GM19035 (cell line): ENCODE results near the gene ITGB7.
"Not testable (repeated sequence)": the region's sequence is repeated elsewhere in the genome, so short reads cannot be mapped to it uniquely, and the experiment has no call there.

Experiments
- ATAC-seq: cut with Tn5 transposase; IDR thresholded peaks from one replicate; pipeline ENCODE4 v1.9.1; 2021; ENCODE audit not compliant: unreplicated experiment

The ITGB7 gene

DNA sequence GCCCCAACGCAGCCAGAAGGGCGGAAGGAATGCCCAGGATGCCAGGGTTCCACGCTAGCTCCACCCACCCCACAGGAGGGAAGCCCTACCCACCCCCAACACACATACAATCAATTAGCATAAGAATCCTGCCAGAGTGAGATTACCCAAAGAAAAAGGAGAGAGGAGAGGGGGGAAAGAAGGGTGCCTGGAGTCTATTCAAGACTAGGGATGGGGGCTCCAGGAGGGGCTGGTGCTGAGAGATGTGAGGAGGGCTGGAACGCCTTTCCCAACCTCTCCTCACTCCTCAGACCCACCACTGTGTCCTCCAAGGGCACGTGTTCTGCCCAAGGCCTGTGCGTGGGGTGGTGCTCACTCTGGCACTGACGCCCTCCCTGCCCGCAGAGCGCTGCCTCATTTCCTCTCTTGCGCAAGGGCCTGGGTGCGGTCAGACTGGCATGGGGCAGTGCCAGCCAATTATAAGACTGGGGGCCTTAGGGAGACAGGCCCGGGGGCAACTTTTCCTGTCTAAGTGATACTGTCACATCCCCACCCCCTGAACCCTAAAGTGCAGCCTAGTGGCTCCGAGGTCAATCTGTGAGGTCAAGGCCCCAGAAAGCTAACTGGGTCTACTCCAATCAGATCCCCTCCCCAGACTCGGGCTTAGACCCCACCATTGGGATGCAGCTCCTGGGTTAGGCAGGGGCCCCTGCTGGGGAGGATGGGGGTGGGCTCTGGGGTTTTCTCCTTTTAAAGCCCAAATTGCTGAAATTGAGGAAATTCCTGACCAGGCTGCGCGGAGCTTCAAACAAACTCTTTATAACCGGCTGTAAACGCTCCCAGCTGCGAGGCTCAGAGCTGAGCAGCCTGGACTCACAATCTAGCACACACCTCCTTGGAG, 10.2 kb upstream of the ITGB7 start:
- ATAC-seq, result no peak

DNA sequence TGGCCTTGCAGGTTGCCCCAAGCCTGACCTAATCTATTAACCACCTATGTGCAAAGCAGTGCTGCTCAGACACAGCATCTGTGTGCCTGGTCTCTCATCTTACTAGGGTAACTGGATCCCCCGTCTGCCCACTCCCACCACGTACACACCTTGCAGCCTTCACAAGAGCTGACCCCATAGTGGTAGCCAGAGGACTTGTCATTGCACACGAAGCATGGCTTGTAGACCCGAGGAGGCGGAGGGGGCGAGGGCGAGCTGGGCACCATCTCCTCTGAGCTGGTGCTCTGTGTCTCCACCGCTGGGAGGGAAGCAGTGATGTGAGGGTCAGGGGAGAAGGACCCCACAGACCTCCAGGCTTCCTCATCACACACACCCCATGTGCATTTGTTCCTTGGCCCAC, 8.4 kb upstream of the ITGB7 start:
- ATAC-seq, result no peak

DNA sequence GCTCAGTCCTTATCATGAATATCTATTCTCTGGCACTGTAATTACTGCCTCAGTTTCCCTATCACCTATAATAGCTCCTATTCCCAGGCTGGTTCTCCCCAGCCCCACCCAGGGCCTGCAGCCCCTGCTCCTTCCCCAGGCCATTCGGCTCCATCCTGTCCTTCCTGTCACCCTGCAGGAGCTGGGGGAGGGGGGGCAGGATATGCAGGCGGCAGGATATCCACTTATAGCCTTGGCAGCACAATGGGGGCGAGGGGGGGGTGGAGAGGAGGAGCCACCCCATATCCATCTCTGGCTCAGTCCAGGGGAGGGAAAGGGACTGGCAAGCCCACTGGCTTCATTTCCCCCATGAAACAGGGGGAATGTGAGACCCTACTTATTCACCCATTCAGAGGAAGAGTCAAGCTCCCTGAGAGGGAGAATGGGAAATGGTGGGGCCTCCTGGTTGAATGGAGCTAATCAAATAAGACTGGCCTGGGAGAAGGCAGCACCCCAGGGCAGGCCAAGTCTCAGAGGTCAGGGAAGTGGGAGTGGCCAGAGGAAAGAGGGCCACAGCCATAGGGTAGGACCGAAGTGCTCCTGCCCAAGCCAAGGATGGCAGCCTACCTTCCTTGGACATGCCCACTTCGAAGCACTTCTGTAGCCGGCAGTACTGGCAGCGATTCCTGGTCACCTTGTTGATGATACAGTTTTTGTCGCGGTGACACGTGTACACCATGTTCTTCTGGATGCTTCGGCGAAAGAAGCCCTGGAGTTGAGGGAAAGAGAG, 7.8 kb upstream of the ITGB7 start:
- ATAC-seq, result no peak

DNA sequence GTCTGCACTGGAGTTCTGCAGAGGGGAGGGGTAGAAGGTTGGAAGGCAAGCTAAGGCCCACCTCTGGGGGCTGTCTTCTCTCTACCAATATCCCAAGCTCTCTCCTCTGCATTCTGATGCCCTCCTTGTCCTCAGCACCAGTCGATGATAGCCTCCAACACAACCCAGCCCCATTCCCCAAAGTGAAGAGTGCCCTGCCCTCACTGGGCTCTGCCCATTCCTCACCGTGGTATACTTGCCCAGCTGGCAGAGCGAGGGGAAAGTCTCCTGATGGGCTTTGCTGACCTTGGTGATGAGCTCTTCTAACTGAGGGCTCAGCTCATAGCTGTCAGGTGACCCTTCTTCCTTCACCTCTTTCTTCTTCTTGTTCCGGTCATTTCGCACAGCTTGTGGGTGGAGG, 7.2 kb upstream of the ITGB7 start:
- no peak for ATAC-seq

DNA sequence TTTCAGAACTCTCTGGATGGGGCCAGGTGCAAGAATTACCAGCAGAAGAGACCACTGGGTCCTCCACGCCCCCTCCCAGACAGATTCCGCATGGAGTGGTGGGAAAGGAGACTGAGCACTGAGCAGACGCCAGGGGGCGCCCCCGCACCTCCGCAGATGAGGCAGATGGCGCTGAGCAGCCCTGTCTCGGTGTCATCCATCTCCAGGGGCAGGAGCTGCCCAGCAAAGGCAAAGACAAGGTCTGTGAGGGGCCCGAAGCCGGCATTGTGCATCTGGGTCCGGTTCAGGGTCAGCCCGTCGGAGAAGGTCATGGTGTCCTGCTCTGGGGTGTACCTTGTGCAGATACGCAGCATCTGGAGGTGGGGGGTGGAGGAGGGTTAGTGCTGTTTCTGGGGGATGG, 6.3 kb upstream of the ITGB7 start:
- ATAC-seq, result no peak

DNA sequence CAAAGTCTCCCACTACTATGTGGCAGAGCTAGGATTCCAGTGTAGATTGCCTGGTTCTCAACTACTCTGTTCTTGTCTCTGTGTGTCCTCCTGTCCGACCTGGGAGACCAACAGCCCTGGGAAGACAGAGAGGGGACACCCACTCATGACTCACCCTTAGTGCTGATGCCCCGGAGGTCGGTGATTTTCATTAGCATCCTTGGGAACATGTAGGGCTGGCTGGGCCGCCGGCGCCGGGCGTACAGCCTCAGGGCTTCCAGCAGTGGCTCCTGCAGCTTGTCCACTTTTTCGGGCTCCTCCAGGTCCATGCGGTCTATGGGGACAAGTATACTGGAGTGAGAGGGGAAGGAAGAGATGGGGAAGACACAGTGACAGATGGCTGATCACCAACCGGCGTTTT, 5.9 kb upstream of the ITGB7 start:
- ATAC-seq, result no peak

DNA sequence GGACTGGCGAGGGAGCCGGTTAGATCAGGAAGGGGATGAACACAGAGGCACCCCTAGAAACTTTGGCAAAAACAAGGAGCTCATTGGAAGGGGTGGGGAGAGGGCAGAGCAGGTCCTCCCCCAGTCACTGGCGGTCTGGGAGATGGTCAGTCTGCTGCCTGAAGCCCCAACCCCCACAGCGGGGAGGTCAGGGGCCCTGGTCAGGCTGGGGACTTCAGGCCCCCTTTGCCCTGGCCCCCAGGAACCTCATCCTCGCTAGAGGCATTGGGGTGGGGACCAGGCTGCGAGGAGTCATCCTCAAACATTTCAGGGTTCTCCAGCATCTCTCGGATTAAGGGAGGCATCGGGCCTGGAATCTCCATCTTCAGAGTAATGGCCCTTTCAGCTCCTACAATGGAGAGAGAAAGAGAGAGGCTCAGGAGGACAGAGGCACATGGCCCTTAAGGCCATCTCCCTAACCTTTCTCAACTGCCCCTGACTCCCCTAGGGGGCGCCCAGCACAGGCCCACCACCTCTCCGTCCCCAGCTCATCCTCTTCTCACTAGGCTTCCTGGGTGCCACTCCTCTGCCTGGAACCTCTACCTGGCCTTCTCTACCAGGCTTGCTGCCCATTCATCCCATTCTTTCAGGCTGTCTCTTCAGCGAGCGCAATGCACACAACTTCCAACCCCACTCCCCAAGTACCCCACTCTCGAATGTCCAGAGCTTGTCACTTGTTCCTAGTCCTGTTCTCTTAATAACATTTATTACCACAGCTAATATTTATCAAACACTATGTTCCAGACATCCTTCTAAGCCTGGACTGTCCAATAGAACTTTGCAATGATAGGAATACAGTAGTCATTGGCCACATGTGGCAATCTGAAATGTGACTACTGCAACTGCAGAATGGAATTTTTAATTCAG, 4.7 kb upstream of the ITGB7 start:
- ATAC-seq, result no peak

DNA sequence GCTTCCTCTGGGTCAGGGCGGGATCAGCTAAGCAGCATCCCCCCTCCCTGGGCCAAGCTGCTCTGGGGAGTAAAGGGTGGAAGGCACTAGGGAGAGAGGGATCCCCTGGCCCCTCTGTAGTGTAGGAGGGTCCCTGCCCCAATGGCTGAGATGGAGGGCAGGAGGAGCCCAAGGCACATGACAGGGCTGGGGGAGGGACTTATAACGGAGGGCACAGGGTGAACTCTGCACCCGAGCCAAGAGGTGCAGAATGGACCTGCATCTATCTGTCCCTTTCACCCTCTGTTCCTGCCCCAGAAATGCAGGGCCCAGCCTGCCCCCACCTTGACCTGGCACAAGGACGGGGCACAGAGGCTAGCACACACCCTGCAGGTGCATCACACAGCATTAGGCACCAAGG, 3.8 kb upstream of the ITGB7 start:
- ATAC-seq, result no peak

DNA sequence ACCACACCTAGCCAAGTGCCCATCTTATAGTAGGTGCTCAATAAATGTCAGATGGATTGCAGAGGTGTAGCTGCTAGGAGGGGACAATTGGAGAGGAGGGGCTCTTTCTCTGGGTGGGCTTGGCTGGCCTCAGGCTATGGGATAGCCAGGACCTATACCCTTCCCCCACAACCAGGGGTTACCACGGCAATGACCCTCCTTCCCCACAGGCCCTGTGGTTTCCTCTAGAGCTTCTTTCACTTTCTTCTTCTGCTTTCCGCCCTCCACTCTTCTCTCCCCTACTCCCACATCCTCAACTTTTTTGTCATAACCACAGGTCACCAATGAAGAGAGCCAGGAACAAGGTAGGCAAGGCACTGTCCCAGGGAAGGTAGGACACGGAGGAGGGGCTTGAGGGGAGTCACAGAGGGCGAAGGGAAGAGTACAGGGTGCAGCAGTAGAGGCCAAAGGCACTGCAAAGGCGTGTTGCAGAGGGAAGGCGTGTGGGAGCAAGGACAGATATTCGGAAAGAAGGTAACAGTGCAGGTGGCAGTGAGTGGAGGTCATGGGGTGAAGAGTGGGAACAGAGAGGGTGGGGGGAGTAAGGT, 1.9 kb upstream of the ITGB7 start:
- no peak for ATAC-seq

DNA sequence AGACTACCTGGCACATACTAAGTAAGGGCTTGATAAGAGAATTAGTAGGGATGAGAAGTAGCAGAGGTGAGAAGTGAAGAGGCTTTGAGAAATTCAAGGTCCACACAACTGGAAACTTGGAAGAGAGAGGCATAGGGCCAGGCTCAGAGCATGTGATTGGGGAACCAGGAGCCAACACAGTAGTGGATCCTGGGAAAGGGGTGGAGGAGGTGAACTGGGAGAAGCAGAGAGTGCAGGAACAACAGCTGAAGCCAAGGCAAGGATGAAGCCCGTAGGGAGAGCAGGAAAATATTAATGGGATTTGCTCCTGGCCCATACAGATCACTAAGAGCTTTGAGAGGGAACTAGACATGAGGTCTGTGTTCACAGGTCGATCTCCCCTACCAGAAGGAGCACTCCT, 1.4 kb upstream of the ITGB7 start:
- ATAC-seq, result no peak

DNA sequence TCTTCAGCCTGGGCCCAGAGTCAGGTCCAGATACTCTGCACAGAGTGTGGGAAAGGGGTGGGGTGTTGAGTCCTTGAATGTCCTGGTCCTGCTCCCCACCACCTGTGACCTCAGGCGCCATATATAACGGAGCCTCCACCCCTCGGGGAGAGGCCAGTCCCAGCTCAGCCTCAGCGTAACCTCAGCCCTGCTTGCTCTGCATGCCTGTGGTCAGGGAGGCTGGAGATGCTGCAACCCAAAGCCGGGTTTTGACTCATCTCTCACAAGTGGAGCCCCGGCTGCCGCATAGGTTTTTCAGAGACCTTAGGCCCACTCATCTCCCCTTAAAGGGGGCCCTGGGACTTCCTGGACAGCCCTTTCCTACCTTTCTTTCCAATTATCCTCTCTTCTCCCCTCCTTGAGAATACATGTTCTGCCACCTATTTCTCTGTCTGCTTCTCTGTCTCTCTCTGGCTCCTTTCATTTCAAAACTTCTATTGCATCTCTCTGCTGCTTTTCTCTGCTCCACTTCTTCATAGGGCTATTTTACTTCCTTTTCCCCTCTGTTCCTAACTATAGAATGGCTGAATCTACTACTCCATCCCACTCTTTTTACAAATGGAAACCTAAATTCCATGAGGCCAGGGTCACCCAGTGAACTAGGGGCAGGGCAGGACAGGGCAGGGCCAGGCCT, 1.2 kb downstream of the ITGB7 start:
- peak; percentile 71 for ATAC-seq

DNA sequence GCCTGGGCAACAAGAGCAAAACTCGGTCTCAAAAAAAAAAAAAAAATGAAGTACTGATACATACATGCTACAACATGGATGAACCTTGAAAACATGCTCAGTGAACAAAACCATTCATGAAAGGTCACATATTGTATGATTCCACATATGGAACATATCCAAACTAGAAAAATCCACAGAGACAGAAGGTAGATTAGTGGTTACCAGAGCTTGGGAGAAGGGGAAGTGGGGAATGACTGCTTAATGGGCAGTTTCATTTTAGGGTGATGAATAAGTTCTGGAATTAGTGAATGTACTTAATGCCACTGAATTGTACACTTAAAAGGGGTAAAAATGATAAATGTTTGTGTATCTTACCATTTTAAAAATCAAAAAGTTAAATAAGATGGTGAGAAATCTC, 2.7 kb downstream of the ITGB7 start:
- ATAC-seq, result no peak

DNA sequence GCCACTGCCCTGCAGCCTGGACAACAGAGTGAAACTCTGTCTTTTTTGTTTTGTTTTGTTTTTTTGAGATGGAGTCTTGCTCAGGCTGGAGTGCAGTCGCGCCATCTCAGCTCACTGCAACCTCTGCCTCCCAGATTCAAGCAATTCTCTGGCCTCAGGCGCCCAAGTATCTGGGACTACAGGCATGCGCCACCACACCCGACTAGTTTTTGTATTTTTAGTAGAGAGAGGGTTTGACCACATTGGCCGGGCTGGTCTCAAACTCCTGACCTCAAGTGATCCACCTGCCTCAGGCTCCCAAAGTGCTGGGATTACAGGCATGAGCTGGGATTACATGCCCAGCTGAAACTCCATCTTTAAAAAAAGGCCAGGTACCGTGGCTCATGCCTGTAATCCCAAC, 4.7 kb downstream of the ITGB7 start:
- not testable (repeated sequence) for ATAC-seq

DNA sequence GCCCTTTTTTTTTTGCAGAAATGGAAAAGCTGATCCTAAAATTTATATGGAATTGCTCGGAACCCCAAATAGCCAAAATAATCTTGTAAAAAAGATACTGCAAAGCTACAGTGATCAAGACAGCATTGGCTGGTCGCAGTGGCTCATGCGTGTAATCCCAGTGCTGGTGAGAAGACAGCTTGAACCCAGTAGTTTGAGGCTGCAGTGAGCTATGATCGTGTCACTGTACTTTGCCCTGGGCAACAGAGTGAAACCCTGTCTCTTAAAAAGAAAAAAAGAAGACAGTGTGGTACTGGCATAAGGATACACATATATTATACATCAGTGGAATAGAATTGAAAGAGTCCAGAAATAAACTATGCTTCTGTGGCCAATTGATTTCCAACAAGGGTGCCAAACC, 5.4 kb downstream of the ITGB7 start:
- no peak for ATAC-seq

DNA sequence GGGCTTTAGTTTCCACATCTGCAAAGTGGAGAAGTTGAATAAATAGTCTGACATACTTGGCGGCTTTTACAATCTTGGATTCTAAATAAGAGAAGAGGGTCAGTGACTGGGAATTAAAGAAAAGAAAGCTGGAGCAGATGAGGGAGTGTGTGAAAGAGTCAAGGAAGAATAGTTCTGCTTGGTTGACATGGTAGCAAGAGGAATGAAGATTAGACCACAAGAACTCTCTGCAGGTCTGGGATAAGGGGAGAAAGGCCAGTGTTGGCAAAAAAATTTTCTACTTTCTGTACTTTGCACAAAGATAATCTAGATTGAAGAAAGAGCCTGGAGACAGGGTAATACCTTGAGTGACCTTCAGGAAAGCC, 5.9 kb downstream of the ITGB7 start:
- no peak for ATAC-seq

DNA sequence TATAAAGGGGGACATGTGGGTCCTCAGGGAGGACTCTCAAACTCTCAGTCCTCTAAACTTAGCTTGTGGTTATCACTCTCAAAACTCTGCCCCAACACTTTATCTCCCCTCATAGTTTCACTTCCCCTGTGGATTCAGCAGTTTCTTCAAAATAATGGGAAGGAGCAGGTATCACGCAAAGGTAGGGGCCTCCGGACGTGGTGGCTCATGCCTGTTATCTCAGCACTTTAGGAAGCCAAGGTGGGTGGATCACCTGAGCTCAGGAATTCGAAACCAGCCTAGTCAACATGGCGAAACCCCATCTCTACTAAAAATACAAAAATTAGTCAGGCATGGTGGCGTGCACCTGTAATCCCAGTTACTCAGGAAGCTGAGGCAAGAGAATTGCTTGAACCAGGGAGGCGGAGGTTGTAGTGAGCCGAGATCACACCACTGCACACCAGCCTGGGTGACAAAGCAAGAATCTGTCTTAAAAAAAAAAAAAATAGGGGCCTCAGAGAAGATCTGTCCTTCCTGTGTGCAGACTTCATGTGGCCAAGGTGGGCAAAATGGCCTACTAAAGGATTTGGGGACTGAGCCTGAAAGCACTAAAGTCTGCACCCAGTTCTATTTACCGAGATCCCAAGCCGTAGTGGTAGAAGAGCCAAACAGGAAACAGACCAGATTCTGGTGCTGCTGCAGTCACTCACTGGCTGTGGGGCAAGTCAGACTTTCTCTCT, 6.4 kb downstream of the ITGB7 start:
- peak; percentile 52 for ATAC-seq

DNA sequence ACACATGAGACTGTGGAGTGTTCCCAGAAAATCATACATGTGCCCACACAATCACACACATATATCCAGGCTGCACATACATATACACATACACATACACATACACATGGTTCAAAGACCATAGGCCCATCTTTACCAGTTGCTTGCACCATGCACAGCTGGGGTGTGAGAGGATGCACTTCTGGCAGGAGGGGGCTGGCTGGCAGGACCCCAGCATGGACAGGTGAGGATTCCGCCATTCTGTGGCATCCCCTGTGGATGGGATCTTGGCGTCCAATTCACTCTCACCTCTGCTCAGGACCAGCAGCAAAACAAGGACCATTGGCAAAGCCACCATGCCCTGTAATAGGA, 7.0 kb downstream of the ITGB7 start:
- ATAC-seq, result no peak

DNA sequence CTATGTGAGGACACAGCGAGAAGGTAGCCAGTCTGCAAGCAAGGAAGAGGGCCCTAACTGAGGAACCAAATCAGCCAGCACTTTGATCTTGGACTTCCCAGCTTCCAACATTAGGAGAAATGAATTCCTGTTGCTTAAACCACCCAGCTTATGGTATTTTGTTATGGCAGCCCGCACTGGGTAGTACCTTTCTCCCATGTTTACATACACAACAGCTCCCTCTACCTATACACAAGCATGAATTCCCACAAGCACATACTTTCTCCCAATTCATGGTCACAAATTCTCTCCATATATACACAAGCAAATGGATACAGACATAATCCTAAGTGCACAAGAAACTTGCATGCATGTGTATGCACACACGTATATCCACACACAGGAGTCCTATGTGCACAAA, 7.4 kb downstream of the ITGB7 start:
- no peak for ATAC-seq

DNA sequence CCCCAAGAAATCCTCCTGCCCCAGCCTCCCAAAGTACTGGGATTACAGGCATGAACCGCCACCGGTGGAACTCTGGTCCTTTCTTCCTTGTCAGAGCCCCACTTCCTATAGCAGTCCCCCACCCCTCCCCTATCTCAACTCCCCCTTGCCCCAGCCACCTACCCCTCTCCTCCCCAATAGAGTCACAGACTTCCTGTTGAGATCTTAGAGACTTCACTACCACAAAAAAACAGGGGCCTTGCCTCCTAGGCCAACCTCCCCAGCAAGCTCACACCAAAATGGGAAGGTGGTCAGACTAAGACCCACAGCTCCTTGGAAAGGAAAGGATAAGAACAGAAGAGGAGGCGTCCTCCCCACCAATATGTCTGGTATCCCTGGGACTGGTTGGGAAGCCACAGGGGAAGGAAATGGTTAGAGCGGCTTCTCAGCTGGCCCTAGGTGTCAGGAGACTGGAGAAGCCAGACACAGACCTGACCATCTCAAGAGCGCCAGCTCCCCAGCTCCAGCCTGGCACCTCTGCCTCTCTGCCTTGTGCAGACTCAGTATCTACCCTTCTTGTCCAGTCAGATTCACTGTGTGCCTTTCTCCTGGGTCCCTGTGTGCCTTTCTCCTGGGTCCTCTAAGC, 8.5 kb downstream of the ITGB7 start:
- no peak for ATAC-seq
